Measurements from ENCODE around the gene DUSP9. TPM values are rescaled to one million over a fixed set of nuclear protein-coding genes. Genes with fewer than 3 reads are reported as not detected.
A peak's percentile ranks its signal among the peaks of the same experiment; 100 is the strongest.

The DUSP9 gene
- total and polyA plus RNA-seq, 3 experiments from 2014 or later: 0.08 to 0.15 (median 0.09) TPM

- H3K36me3 Mint-ChIP-seq: no peaks in the 10 kb centered on the region
- H3K9me3 ChIP-seq (ENCODE audit: low read length): no peaks in the 10 kb centered on the region
- no peak for DNase-seq
- no peaks in the 10 kb centered on the region for H3K4me1 Mint-ChIP-seq
- peaks cover 6 to 13% of the 10 kb centered on the region in 2 donors for H3K27me3 Mint-ChIP-seq
- ChIA-PET POLR2A (no interaction called here), CTCF (no interaction called here)
- no peak overlapping the region for H3K4me3 ChIP-seq (ENCODE audit: low read length)
- H3K4me1 ChIP-seq (ENCODE audit: insufficient read depth, low read length): no peaks in the 10 kb centered on the region
- H3K27ac ChIP-seq (ENCODE audit: low read depth, low read length): peak overlapping the region; percentile 54
- H3K4me3 Mint-ChIP-seq: no peak overlapping the region
- no peaks in the 10 kb centered on the region for H3K36me3 ChIP-seq (ENCODE audit: insufficient read depth, low read length)
- no peaks in the 10 kb centered on the region for H3K27me3 ChIP-seq (ENCODE audit: insufficient read depth, low read length, poor library complexity, severe bottlenecking)
- no peaks in the 10 kb centered on the region for H3K9me3 Mint-ChIP-seq
- no peak overlapping the region for H3K27ac Mint-ChIP-seq
Observed at GRCh38 chrX:153685156-153685536, 38.1 kb downstream of the DUSP9 start.

GRCh38 chrX:153685751-153686696, 39.0 kb downstream of the DUSP9 start:
- Mint-ChIP-seq H3K9me3 (no peaks in the 10 kb centered on the region), H3K4me3 (peak overlapping the region in 5 of 7 donors; percentile 26 to 59 (median 40)), H3K36me3 (no peaks in the 10 kb centered on the region), H3K4me1 (no peaks in the 10 kb centered on the region), H3K27me3 (peaks cover 5 to 10% of the 10 kb centered on the region in 2 donors), H3K27ac (no peak overlapping the region)
- DNase-seq: no peak
- Histone ChIP-seq H3K9me3 (ENCODE audit: low read length) (no peaks in the 10 kb centered on the region), H3K4me3 (ENCODE audit: low read length) (no peak overlapping the region), H3K27ac (ENCODE audit: low read depth, low read length) (peak overlapping the region; percentile 54), H3K4me1 (ENCODE audit: insufficient read depth, low read length) (no peaks in the 10 kb centered on the region), H3K27me3 (ENCODE audit: insufficient read depth, low read length, poor library complexity, severe bottlenecking) (no peaks in the 10 kb centered on the region), H3K36me3 (ENCODE audit: insufficient read depth, low read length) (no peaks in the 10 kb centered on the region)
- ChIA-PET POLR2A (no interaction called here), CTCF (interaction anchor here (1.4 to 1.6 kb wide), 2 partner anchors 18 to 239 kb away, joined by 3 to 5 read pairs; no protein-coding TSS in a partner anchor)

DNA sequence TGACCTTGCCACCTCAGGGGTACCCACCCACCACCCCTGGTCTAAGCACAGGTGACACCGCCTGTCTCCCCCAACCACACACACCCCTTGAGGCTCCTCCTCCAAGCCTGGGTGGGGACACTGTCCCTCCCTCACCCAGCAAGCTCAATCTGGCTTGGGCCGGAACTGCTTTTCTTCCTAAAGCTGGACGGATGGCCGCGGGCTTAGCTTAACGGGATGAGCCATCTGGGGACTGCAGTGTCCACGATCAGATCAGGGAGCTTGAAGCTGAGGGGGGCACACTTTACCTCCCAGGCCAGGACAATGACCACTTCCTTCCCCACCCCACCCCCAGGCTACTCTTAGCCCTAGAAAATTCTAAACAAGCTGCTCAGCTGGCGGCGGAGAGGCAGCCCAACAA, 39.7 kb downstream of the DUSP9 start:
- no peak overlapping the region for H3K27ac Mint-ChIP-seq
- H3K4me1 Mint-ChIP-seq: no peaks in the 10 kb centered on the region
- CTCF ChIA-PET: interaction anchor here (1.1 to 1.6 kb wide), 3 partner anchors 18 to 239 kb away, joined by 3 to 5 read pairs (median 4); no protein-coding TSS in a partner anchor
- H3K27ac ChIP-seq (ENCODE audit: low read depth, low read length): peak overlapping the region; percentile 54
- H3K36me3 ChIP-seq (ENCODE audit: insufficient read depth, low read length): no peaks in the 10 kb centered on the region
- POLR2A ChIA-PET: no interaction called here
- H3K9me3 ChIP-seq (ENCODE audit: low read length): no peaks in the 10 kb centered on the region
- H3K36me3 Mint-ChIP-seq: no peaks in the 10 kb centered on the region
- no peaks in the 10 kb centered on the region for H3K9me3 Mint-ChIP-seq
- peaks cover 5 to 10% of the 10 kb centered on the region in 2 donors for H3K27me3 Mint-ChIP-seq
- DNase-seq: no peak
- H3K27me3 ChIP-seq (ENCODE audit: insufficient read depth, low read length, poor library complexity, severe bottlenecking): no peaks in the 10 kb centered on the region
- H3K4me1 ChIP-seq (ENCODE audit: insufficient read depth, low read length): no peaks in the 10 kb centered on the region
- peak overlapping the region in 5 of 7 donors; percentile 26 to 59 (median 40) for H3K4me3 Mint-ChIP-seq
- no peak overlapping the region for H3K4me3 ChIP-seq (ENCODE audit: low read length)

- peak within 1 kb of the TSS; percentile 54 for H3K27ac ChIP-seq (ENCODE audit: low read depth, low read length)
- ChIA-PET POLR2A (no interaction called here), CTCF (interaction anchor here (1.0 to 1.6 kb wide), 4 partner anchors 19 to 238 kb away, joined by 3 to 5 read pairs (median 4); no protein-coding TSS in a partner anchor)
- H3K9me3 ChIP-seq (ENCODE audit: low read length): no peaks in the 10 kb centered on the region
- peak in 4 of 5 donors; percentile 19 to 52 (median 27) for DNase-seq
- H3K4me1 ChIP-seq (ENCODE audit: insufficient read depth, low read length): no peaks in the 10 kb centered on the region
- Mint-ChIP-seq H3K36me3 (no peaks in the 10 kb centered on the region), H3K4me3 (peak within 1 kb of the TSS; percentile 40 to 88 (median 71)), H3K9me3 (no peaks in the 10 kb centered on the region), H3K27ac (peak within 1 kb of the TSS in 2 of 8 donors; percentile 38 to 66), H3K4me1 (no peaks in the 10 kb centered on the region), H3K27me3 (peaks cover 5 to 10% of the 10 kb centered on the region in 2 donors)
- H3K27me3 ChIP-seq (ENCODE audit: insufficient read depth, low read length, poor library complexity, severe bottlenecking): no peaks in the 10 kb centered on the region
- H3K4me3 ChIP-seq (ENCODE audit: low read length): no peak within 1 kb of the TSS
- H3K36me3 ChIP-seq (ENCODE audit: insufficient read depth, low read length): no peaks in the 10 kb centered on the region
Observed at GRCh38 chrX:153687121-153688039, 40.4 kb downstream of the DUSP9 start, which contains the start of gene SLC6A8. TSS of gene SLC6A8 (plus strand) at chrX:153687926. CDS start at chrX:153688575, 649 bp downstream.

DNA sequence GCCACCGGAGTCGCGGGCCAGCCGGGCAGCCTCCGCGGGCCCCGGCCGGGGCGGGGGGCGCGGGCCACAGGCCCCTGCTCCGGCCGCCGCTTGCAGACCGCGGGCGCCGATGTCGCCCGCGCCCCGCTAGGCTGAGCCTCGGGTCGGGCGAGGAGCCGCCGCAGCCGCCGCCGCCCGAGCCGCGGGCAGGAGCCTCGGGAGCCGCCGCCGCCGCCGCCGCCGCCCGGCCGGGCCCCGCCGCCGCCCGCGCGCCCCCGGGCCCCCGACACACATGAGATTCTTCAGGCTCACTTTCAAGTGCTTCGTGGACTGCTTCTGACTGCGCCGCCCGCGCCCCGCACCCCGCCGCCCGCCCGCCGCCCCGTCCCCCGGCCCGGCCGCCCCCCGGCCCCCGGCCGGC, 41.1 kb downstream of the DUSP9 start:
- peaks cover 5% of the 10 kb centered on the region in 2 donors for H3K27me3 Mint-ChIP-seq
- POLR2A ChIA-PET: no interaction called here
- CTCF ChIA-PET: interaction anchor here (1.0 kb wide), 1 partner anchor 20 kb away, joined by 3 read pairs; no protein-coding TSS in a partner anchor

GRCh38 chrX:153688506-153688905, 41.5 kb downstream of the DUSP9 start:
- no peaks in the 10 kb centered on the region for H3K9me3 Mint-ChIP-seq
- ChIA-PET POLR2A (no interaction called here), CTCF (no interaction called here)
- H3K27ac ChIP-seq (ENCODE audit: low read depth, low read length): no peak overlapping the region
- no peaks in the 10 kb centered on the region for H3K4me1 Mint-ChIP-seq
- H3K4me3 Mint-ChIP-seq: no peak overlapping the region
- H3K36me3 Mint-ChIP-seq: no peaks in the 10 kb centered on the region
- H3K4me3 ChIP-seq (ENCODE audit: low read length): no peak overlapping the region
- no peaks in the 10 kb centered on the region for H3K9me3 ChIP-seq (ENCODE audit: low read length)
- no peaks in the 10 kb centered on the region for H3K27me3 ChIP-seq (ENCODE audit: insufficient read depth, low read length, poor library complexity, severe bottlenecking)
- peaks cover 3 to 5% of the 10 kb centered on the region in 2 donors for H3K27me3 Mint-ChIP-seq
- no peaks in the 10 kb centered on the region for H3K4me1 ChIP-seq (ENCODE audit: insufficient read depth, low read length)
- no peaks in the 10 kb centered on the region for H3K36me3 ChIP-seq (ENCODE audit: insufficient read depth, low read length)
- no peak for DNase-seq
- no peak overlapping the region for H3K27ac Mint-ChIP-seq

More for the DNA sequence above, 41.1 kb downstream of the DUSP9 start:
- Histone ChIP-seq H3K4me1 (ENCODE audit: insufficient read depth, low read length) (no peaks in the 10 kb centered on the region), H3K27me3 (ENCODE audit: insufficient read depth, low read length, poor library complexity, severe bottlenecking) (no peaks in the 10 kb centered on the region), H3K9me3 (ENCODE audit: low read length) (no peaks in the 10 kb centered on the region), H3K27ac (ENCODE audit: low read depth, low read length) (no peak overlapping the region), H3K4me3 (ENCODE audit: low read length) (no peak overlapping the region), H3K36me3 (ENCODE audit: insufficient read depth, low read length) (no peaks in the 10 kb centered on the region)
- Mint-ChIP-seq H3K36me3 (no peaks in the 10 kb centered on the region), H3K4me3 (no peak overlapping the region), H3K4me1 (no peaks in the 10 kb centered on the region), H3K27ac (no peak overlapping the region), H3K9me3 (no peaks in the 10 kb centered on the region)
- no peak for DNase-seq

GRCh38 chrX:153688911-153689590, 42.0 kb downstream of the DUSP9 start:
- Histone ChIP-seq H3K4me3 (ENCODE audit: low read length) (no peak overlapping the region), H3K36me3 (ENCODE audit: insufficient read depth, low read length) (no peaks in the 10 kb centered on the region), H3K9me3 (ENCODE audit: low read length) (no peaks in the 10 kb centered on the region), H3K4me1 (ENCODE audit: insufficient read depth, low read length) (no peaks in the 10 kb centered on the region), H3K27ac (ENCODE audit: low read depth, low read length) (peak overlapping the region; percentile 31), H3K27me3 (ENCODE audit: insufficient read depth, low read length, poor library complexity, severe bottlenecking) (no peaks in the 10 kb centered on the region)
- Mint-ChIP-seq H3K27me3 (peaks cover 2 to 5% of the 10 kb centered on the region in 2 donors), H3K36me3 (no peaks in the 10 kb centered on the region), H3K9me3 (no peaks in the 10 kb centered on the region), H3K4me1 (no peaks in the 10 kb centered on the region), H3K4me3 (no peak overlapping the region), H3K27ac (no peak overlapping the region)
- DNase-seq: no peak
- CTCF ChIA-PET: no interaction called here
- POLR2A ChIA-PET: no interaction called here
